Stimulated activated CD4-positive, alpha-beta T cell treated with anti-CD3 and anti-CD28 coated beads, Interleukin-1b, Interleukin-23, amount 100 ng/mL, for 1 hour (primary cell): Measurements from ENCODE around the gene DPEP3.
"Not testable (repeated sequence)": the region's sequence is repeated elsewhere in the genome, so short reads cannot be mapped to it uniquely, and the experiment has no call there.

ENCODE experiments used
- DNase-seq, 2 donors: peaks; one replicate each; pipeline ENCODE4 v3.0.0-alpha.2; 2020; ENCODE audit warnings: low read depth in 2 of 2

DPEP3 gene, protein sequence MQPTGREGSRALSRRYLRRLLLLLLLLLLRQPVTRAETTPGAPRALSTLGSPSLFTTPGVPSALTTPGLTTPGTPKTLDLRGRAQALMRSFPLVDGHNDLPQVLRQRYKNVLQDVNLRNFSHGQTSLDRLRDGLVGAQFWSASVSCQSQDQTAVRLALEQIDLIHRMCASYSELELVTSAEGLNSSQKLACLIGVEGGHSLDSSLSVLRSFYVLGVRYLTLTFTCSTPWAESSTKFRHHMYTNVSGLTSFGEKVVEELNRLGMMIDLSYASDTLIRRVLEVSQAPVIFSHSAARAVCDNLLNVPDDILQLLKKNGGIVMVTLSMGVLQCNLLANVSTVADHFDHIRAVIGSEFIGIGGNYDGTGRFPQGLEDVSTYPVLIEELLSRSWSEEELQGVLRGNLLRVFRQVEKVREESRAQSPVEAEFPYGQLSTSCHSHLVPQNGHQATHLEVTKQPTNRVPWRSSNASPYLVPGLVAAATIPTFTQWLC

DNA sequence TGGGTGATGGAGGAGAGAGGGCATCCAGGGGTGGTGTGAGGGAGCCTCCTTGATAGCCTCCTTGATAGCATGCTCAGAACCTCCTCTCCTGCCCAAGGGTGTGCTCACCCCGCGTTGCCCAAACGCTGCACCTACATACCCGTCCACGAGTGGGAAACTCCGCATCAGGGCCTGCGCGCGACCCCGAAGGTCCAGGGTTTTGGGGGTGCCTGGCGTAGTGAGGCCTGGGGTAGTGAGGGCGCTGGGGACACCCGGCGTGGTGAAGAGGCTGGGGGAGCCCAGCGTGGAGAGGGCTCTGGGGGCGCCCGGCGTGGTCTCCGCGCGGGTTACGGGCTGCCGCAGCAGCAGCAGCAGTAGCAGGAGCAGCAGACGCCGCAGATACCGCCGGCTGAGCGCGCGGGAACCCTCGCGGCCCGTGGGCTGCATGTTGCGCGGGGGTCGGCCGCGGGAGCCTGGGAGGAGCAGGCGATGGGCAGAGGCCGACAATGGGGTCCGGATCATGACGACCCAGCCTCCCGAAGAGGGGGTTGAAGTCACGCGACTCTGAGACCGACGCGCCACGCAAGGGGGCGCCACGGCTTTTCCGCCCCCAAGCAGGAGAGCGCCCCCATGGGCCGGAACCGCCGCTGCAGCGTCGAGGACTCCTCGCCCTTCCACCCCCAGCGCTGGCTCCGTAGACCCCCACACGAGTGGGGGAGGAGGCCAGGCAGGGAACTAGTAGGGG is at the start of gene DPEP3:
Gene DPEP3, minus strand, starts transcription at position 545 of the 724 bp plus-strand sequence. Its CDS starts 119 bp downstream, at position 426.
- DNase-seq, result no peak

DNA sequence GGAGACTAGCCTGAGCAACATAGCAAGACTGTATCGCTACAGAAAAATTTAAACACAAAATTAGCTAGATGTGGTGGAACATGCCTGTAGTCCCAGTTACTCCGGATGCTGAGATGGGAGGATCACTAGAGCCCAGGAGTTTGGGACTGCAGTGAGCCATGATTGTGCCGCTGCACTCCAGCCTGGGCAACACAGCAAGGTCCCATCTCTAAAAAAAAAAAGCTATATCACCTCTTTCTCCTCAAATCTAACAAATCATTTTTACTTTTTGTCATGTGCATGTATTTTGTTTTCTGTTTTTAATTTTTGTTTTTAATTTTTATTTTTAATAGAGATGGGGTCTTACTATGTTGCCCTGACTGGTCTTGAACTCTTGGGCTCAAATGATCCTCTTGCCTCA is 48.7 kb upstream of the DPEP3 start:
- no peak for DNase-seq

DNA sequence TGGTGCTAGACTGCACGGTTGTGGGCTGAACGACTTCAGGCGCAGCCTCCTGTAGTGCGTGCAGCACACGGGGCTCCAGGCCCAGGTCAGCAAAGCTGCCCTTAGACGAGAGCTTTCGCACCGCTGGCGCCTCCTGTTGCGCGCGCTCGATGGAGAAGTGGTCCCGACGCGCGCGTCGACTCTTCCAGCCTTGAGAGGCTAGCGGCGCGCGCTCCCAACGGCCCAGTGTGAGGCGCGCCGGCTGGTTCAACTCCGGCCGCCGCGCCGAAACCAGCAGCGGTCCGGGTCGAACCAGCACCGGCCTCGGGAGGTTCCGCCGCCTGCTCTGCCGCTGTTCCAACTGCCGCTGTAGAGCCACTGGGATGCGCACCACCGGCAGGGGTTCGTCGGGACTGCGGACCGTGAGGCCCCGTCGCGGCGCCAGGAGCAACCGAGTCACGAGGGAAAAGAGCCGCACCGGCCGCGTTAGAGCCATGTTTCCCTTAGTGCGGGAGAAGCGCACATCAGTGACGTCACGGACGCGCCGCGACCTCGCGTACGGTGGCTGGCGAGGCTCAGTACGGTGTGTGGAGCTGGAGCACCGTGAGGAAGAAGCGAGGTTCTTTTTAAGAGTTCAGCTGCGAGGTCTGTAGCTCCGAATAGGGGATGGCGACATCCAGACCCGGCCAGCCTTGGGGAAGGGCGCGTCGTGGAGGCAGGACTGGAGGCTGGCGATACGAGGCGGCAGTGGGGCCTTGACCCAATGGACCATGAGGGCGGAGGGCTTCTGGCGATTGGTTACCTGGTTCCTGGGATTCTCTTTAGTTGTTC is 42.6 kb upstream of the DPEP3 start, which contains the start of the genes DDX28 and DUS2:
Gene DDX28, minus strand, starts transcription at position 505 of the 810 bp plus-strand sequence. Its CDS starts 30 bp downstream, at position 475.
Gene DUS2, plus strand, starts transcription at position 557 of the 810 bp plus-strand sequence. CDS start 14,740 bp downstream, outside the sequence.
- peak; percentile 82 to 91 for DNase-seq

DNA sequence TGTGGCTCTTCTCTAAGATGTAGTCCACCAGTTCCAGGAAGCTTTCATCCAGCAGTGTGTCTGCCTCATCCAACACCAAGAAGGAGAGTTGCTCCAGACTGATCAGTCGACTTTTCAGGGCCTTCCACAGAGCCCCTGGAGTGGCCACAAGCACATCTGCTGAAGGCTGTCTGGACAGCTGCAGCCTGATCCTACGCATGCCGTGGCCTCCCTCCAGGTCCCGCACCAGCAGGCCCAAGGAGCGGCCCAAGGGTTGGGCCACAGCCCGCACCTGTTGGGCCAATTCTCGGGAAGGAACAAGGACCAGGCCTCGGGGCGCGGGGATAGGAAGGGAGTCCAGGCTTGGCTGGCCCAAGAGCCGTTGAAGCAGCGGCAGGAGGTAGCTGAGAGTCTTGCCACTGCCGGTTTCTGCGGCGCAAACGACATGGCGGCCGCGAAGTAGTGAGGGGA is 42.0 kb upstream of the DPEP3 start:
- DNase-seq, result no peak

DNA sequence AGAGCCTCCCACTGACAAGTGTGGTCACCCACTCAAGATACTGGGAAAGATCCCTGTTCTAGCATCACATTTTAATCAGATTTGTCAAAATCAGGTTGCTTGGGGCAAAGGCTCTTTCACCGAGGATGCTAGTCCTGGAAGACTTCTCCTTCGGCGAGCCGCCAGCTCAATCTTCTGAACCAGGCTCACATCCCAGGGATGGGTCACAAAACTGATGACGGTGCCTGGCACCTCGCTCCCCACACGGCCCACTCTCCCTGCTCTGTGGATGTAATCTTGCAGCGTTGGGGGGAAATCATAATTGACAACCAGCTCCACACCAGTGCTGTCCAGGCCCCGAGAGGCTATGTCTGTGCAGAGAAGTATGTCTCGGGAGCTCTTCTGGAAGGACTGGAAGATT is 41.2 kb upstream of the DPEP3 start:
- no peak for DNase-seq

DNA sequence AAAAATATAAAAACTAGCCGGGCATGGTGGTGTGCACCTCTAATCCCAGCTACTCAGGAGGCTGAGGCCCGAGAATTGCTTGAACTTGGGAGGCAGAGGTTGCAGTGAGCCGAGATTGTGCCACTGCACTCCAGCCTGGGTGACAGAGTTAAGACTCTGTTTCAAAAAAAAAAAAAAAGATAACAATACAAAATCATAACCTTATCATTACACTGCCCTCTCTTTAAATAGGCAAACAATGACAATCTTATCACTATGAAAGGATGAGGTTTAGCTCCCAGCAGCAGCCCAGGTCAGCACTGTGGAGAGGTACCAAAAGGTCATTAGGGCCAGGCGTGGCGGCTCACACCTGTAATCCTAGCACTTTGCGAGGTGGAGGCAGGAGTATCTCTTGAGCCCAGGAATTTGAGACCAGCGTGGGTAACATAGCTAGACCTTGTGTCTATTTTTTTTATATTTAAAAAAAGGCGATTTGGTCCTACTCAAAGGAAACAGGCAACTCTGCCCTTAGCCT is 38.9 kb upstream of the DPEP3 start:
- no peak for DNase-seq

DNA sequence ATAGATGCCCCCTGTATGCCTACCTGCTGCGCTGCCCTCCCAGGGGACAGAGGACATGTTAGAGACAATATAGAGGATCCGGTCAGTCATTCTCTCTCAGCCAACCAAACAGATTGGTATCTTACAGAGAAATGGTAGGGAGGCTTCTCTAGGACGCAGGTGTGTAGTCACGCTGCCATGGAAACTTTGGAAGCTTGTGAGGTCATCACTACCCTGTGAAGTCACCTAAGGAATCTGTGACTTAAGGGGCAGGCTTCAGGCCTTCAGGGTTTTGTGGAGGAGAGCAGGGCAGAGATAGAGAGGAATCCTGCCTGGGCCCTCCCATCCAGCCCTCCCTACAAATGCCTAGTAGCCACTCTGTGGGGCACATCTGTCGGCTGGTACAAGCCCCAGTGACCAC is 35.4 kb upstream of the DPEP3 start, which contains the start of gene DPEP2NB:
Gene DPEP2NB, minus strand, starts transcription at position 231 of the 400 bp plus-strand sequence. Its CDS starts 141 bp downstream, at position 90.
- DNase-seq, result no peak

DNA sequence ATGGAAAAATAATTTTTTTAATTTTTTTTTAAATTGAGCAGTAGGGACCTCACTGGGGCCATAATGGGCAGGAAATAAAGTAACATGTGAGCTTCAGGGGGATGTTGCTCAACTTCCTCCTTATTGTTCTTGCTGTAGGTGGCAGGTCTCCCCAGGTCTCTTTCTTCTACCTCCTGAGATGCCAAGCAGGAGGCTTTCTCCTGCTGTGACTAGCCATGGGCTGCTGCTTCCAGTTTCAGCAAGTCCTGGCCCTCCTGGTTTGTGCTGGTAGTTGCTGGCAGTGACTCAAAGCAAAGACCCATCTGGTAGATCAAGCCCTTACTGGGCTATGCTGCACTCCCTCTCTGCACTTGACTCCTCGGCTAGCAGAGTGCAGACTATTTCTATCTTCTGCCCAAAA is 33.1 kb upstream of the DPEP3 start:
- no peak for DNase-seq

DNA sequence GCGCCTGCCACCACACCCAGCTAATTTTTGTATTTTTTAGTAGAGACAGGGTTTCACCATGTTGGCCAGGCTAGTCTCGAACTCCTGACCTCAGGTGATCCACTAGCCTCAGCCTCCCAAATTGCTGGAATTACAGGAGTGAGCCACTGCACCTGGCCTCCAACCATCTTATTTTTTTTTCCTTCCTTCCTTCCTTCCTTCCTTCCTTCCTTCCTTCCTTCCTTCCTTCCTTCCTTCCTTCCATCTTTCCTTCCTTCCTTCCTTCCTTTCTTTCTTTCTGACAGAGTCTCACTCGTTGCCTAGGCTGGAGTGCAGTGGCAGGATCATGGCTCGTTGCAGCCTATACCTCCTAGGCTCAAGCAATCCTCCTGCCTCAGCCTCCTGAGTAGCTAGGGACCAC is 29.6 kb upstream of the DPEP3 start:
- not testable (repeated sequence) for DNase-seq

DNA sequence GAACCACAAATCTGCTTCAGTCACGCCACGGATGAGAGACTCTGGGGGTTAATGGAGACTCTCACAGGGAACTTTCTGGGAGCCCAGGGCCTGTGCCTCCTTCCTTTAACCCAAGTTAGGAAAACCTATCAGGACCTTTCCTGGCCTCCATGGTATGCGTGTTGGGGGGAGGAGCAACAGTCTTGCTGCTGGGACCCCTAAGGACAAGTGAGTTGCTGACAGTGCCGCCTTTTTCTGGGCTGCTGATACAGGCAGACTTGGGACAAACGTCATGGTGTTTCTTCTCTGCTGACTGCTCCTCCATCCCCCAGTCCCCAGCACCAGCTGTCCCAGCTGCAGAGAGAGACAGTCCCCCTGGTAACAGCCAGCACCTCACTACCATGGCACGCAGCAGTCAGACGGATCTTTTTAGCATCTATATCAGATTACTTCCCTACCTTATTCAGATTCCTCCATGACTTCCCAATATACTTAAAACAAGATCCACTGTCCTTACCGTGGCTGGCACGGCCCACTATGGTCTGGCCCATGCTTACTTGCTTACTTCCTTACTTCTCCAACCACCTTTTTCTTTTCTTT is 28.9 kb upstream of the DPEP3 start:
- no peak for DNase-seq

DNA sequence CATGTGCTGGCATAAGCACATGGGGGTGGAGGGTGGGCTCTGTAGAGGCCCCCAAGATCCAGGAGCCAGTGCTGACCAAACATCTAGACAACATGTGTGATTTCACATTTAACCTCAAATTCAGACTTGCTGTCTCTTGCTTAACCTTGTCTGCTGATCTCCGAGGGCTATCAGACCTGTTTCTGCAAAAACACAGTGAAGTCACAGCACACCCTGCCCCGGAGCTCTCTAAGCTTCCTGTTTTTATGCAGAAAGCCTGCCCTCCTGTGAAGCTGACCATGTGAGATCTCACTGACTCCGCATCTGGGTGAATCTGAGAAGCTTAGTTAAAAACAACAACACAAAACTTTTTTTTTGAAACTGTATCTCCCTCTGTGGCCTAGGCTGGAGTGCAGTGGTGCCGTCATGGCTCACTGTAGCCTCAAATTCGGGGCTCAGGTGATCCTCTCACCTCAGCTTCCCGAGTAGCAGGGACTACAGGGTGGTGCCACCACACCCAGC is 25.5 kb upstream of the DPEP3 start:
- DNase-seq, result no peak

DNA sequence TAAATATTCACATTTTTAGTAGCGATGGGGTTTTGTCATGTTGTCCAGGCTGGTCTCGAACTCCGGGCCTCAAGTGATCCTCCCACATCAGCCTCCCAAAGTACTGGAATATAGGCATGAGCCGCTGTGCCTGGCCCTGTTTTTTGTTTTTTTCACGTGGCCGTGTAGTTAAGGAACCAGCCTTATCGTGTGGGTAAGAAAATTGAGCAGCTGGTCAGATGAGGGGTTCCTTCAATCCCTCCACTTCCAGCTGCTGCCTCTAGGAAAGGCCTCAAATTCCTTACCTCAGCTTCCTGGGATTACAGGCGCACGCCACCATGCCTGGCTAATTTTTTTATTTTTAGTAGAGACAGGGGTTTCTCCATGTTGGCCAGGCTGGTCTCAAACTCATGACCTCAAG is 24.9 kb upstream of the DPEP3 start:
- DNase-seq, result no peak

DNA sequence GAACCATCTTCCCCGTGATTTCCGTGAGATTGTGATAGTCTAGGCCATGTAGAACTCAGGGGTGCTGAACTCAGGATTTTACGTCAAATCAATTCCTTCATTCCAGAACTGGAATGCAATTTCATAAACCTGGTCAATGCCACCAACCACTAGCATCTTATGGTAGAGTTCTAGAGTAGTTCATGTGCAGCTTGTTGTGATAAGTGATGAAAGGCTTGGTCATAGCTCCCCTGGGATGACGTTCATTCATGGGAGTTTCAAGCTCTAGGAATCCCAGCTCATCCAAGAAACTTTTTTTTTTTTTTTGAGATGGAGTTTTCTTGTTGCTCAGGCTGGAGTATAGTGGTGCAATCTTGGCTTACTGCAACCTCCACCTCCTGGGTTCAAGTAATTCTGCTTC is 22.7 kb upstream of the DPEP3 start:
- no peak for DNase-seq

DNA sequence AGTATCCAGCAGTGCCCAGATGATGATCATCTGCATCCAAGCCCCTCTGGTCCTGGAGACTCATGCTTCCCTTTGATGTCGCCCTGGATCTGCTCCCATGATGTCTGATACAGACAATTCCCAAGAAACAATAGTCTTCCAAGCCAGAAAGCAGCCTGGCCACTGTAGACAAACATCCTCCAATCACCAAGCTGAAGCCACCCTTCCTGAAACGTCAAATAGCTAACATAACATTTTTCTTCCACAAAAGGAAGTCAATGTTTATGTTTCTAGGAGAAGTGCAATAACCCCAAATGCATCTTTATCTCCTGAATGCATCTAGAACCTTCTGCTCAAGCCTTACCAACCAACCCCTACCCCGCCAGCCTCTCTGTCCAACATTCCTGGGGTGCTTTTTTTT is 20.2 kb upstream of the DPEP3 start:
- no peak for DNase-seq

DNA sequence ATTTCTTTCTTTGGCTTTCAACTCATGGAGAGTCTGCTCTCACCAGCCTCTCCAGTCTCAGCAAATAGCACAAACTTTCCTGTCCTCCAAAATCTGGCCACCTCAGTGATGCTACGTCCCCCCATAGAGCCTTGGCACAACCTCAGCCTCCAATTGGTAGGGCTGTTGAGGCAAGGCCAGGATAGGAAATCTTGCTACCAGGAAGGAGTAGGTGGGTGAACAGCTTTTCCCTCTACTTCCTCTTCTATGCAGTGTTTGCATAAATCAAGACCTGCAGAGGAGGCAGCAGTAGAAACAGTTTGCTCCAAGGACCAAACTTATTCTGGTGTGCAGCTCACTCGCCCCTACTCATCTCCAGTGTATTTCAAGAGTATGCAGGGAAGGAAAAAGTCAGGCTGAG is 19.7 kb upstream of the DPEP3 start:
- DNase-seq, result no peak

DNA sequence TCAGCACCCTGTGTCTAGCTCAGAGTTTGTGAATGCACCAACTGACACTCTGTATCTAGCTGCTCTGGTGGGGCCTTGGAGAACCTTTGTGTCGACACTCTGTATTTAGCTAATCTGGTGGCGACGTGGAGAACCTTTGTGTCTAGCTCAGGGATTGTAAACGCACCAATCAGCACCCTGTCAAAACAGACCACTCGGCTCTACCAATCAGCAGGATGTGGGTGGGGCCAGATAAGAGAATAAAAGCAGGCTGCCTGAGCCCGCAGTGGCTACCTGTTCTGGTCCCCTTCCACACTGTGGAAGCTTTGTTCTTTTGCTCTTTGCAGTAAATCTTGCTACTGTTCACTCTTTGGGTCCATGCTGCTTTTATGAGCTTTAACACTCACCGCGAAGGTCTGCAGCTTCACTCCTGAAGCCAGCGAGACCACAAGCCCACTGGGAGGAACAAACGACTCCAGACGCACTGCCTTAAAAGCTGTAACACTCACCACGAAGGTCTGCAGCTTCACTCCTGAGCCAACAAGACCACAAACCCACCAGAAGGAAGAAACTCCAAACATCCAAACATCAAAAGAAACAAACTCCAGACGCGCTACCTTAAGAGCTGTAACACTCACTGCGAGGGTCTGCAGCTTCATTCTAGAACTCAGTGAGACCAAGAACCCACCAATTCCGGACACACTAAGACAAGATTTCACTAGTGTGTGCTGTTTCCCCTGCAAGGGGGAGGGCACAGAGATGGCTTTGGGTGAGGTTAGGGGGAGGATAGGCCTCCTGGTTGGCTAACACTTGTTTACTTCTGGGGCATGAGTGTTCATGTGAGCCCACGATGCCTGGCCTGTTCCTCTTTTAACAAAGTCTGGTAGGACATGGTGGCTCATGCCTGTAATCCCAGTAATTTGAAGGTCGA is 18.7 kb upstream of the DPEP3 start, which contains the start of gene DPEP2:
Gene DPEP2, minus strand, starts transcription at position 706 of the 910 bp plus-strand sequence. CDS start 6,272 bp downstream, outside the sequence.
- DNase-seq, result not testable (repeated sequence)

DNA sequence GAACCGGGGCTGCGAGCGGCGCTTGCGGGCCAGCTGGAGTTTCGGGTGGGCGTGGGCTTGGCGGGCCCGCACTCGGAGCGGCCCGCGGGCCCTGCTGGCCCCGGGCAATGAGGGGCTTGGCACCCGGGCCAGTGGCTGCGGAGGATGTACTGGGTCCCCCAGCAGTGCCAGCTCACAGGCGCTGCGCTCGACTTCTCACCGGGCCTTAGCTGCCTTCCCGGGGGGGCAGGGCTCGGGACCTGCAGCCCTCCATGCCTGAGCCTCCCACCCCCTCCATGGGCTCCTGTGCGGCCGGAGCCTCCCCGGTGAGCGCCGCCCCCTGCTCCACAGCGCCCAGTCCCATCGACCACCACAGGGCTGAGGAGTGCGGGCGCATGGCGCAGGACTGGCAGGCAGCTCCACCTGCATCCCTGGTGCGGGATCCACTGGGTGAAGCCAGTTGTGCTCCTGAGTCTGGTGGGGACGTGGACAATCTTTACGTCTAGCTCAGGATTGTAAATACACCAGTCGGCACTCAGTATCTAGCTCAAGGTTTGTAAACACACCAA is 18.0 kb upstream of the DPEP3 start:
- not testable (repeated sequence) for DNase-seq

DNA sequence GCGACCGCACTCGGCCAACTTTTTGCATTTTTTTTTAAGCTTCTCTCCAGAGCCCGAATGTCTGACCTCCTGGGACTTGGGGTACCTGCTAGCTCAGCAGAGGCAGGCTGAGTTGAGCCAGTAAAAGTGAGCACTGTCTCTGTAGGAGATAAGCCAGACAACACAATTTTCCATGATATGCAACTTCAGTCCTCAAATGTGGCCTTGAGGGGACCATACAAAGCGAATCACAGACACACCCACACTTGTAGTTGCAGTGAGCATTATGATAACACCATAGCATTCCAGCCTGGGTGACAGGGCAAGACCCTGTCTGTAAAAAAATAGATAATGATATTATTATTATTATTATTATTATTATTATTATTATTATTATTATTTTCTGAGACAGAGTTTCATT is 16.4 kb upstream of the DPEP3 start:
- no peak for DNase-seq

DNA sequence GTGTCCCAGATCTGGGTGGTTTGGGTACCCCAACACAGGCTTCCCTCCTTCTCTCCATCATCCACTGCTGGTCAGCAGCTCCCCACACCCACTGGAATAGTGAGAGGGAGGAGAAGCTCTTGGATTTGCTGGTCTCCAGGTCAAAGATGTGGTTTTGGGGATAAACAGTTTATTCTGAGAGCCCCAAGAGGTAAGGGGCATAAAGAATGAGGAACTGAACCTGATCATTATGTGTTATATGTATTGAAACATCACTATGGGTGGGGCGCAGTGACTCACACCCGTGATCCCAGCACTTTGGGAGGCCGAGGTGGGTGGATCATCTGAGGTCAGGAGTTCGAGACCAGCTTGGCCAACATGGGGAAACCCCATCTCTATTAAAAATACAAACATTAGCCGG is 15.1 kb upstream of the DPEP3 start:
- no peak for DNase-seq
